ENCODE measurements around the gene FLAD1.

The FLAD1 gene

DNA sequence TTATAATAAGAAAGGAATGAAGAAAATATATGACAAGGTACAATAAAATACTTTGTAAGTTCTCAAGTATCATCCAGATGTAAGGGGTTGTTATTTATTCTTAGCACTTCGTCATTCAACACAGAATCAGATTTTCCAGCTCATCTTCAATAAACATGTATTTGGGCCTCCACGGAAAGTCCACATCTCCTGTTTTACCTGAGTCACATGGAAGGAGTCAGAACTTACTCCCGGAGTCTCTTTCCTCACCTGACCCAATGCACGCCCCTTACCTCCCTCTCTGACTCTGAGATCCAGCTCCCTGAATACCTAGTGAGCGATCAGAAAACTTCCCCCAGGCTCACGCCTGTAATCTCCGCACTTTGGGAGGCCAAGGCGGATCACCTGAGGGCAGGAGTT is 45.2 kb upstream of the FLAD1 start:
- no peak for DNase-seq (ENCODE audit: extremely low read depth, insufficient read length)
- TF ChIP-seq, protein P1, sequence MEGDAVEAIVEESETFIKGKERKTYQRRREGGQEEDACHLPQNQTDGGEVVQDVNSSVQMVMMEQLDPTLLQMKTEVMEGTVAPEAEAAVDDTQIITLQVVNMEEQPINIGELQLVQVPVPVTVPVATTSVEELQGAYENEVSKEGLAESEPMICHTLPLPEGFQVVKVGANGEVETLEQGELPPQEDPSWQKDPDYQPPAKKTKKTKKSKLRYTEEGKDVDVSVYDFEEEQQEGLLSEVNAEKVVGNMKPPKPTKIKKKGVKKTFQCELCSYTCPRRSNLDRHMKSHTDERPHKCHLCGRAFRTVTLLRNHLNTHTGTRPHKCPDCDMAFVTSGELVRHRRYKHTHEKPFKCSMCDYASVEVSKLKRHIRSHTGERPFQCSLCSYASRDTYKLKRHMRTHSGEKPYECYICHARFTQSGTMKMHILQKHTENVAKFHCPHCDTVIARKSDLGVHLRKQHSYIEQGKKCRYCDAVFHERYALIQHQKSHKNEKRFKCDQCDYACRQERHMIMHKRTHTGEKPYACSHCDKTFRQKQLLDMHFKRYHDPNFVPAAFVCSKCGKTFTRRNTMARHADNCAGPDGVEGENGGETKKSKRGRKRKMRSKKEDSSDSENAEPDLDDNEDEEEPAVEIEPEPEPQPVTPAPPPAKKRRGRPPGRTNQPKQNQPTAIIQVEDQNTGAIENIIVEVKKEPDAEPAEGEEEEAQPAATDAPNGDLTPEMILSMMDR (IDR thresholded peaks at IDR 0.05; ENCODE audit: insufficient read depth, low read length, poor library complexity, severe bottlenecking): no peak
- Histone ChIP-seq H3K27me3 (replicated peaks; ENCODE audit: control insufficient read depth, insufficient read depth, low read length) (no peaks in the 10 kb centered on the region), H3K4me3 (replicated peaks; ENCODE audit: low read depth, low read length) (peak overlapping the region; percentile 74), H3K36me3 (ENCODE audit: control insufficient read depth, insufficient read depth, low read length) (peaks cover 2% of the 10 kb centered on the region; the same call in 1 of the 2 replicates)

DNA sequence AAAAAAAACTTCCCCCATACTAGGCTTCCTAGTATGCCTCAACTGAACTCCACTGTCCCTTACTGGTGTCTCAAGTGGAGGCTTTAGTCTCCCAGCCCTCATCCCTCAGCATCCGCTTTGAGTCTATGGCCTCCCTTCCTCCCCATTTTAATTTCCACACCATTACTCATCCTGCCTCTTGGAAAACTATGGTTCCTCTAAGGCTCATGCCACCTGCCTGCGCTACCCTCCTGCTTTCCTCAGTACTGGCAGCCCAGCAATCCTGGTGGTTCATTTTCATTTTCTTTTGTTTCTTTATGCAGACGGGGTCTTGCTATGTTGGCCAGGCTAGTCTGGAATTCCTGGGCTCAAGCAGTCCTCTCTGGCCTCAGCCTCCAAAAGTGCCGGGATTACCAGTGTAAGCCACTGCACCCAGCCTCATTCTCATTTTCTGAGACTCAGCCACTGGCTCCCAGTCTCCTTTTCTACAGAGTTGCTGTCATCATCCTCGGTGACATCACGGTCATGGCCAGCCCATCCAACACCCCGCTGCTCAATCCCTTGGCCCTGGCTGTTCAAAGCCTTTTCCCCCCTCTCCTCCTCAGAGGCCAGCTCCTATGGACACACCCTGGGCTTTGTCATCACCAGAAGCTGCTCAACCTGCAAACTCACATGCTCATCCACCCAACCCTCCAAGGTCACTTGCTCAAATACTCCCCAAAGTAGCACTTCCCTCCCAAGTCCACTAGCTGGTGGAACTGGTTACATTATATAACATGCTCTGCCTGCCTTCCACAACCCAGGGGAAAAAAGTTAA is 44.3 kb upstream of the FLAD1 start:
- Histone ChIP-seq H3K36me3 (ENCODE audit: control insufficient read depth, insufficient read depth, low read length) (peaks cover 2% of the 10 kb centered on the region; the same call in 1 of the 2 replicates), H3K27me3 (replicated peaks; ENCODE audit: control insufficient read depth, insufficient read depth, low read length) (no peaks in the 10 kb centered on the region), H3K4me3 (replicated peaks; ENCODE audit: low read depth, low read length) (no peak overlapping the region)
- TF ChIP-seq, protein P1 (IDR thresholded peaks at IDR 0.05; ENCODE audit: insufficient read depth, low read length, poor library complexity, severe bottlenecking): no peak
- DNase-seq (ENCODE audit: extremely low read depth, insufficient read length): no peak

DNA sequence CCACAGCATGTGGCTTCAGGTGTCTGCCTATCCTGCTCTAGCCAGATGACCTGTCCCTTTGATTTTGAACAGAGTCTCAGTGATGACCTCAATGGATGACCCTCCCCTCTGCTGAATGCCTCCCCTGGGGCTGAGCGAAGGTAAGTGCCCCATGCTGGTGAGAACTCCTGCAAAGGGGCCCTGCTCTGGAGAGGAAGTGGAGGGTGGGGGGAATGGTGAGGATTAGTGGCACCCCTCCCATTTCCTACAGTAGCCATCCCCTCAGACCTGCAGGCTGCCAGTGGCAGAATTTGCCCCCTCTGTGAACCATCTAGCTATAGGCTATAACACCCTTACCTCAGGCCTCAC is 43.0 kb upstream of the FLAD1 start:
- DNase-seq (ENCODE audit: extremely low read depth, insufficient read length): no peak
- Histone ChIP-seq H3K4me3 (replicated peaks; ENCODE audit: low read depth, low read length) (peak overlapping the region; percentile 71), H3K27me3 (replicated peaks; ENCODE audit: control insufficient read depth, insufficient read depth, low read length) (no peaks in the 10 kb centered on the region), H3K36me3 (ENCODE audit: control insufficient read depth, insufficient read depth, low read length) (no peaks in the 10 kb centered on the region)
- TF ChIP-seq, protein P1 (IDR thresholded peaks at IDR 0.05; ENCODE audit: insufficient read depth, low read length, poor library complexity, severe bottlenecking): no peak

DNA sequence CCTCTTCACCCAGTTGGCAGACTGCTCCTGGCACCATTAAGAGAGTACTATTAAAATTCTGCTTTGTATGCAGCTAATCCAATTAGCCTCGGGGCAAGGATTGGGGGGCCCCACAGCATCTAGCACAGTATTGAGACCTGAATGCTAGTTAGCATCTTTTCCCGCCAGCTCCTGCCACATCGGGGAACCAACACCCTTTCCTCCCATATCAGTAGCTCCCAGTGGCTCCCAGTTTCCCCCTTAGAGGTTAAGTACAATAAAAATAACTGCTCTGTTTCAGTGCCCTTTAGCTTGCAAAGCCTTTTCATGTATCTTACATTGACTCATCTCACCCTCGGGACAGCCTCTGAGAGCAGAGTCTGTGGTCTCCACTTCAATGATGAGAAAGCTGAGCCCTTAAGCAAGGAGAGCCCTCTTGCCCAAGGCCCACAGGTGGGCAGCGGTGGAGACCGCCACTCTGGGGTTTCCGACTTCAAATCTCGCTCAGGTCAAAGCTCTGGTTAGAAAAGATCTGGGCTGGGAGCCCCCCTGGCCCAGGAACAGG is 42.4 kb upstream of the FLAD1 start:
- TF ChIP-seq, protein P1 (IDR thresholded peaks at IDR 0.05; ENCODE audit: insufficient read depth, low read length, poor library complexity, severe bottlenecking): no peak
- Histone ChIP-seq H3K4me3 (replicated peaks; ENCODE audit: low read depth, low read length) (peak overlapping the region; percentile 71), H3K36me3 (ENCODE audit: control insufficient read depth, insufficient read depth, low read length) (peaks cover 2% of the 10 kb centered on the region), H3K27me3 (replicated peaks; ENCODE audit: control insufficient read depth, insufficient read depth, low read length) (no peaks in the 10 kb centered on the region)
- peak; percentile 59 for DNase-seq (ENCODE audit: extremely low read depth, insufficient read length)

DNA sequence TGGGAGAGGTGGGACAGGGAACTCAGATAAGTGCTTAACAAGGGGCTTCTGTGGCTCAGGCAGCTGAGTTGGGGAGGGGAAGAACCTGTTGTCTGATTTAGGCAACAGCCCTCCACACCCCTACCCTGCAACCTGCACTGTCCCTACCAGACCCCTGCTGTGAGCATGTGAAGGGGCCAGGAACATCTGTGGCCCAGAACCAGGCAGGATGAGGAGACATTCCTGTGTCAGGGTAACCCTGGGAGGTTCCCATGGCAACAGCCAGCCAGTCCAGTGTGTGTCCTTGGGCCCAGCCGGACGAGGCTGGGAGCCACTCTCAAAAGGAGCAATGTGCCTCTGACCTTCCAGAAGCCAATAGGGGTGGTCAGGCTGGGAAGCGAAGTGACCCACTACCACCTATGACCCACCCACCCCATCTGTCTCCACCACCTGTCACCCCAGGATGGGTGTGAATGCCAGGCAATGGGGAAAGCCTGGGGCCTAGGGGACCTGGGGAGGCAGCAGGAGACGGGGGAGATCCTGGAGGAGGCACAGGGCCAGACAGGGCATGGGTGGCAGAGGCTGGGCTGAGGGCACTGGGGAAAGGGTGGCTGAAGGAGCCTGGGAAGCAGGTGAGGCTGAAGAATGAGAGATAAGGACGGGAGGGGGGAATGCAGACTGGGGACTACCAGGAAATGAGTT is 41.7 kb upstream of the FLAD1 start:
- Histone ChIP-seq H3K4me3 (replicated peaks; ENCODE audit: low read depth, low read length) (peak overlapping the region; percentile 71), H3K36me3 (ENCODE audit: control insufficient read depth, insufficient read depth, low read length) (peaks cover 8% of the 10 kb centered on the region), H3K27me3 (replicated peaks; ENCODE audit: control insufficient read depth, insufficient read depth, low read length) (no peaks in the 10 kb centered on the region)
- TF ChIP-seq, protein P1 (IDR thresholded peaks at IDR 0.05; ENCODE audit: insufficient read depth, low read length, poor library complexity, severe bottlenecking): no peak
- DNase-seq (ENCODE audit: extremely low read depth, insufficient read length): peak; percentile 43

All from GM06990 (cell line).